HK-2 (cell line): ENCODE data around the gene POGZ.
"Not testable (repeated sequence)": the region's sequence is repeated elsewhere in the genome, so short reads cannot be mapped to it uniquely, and the experiment has no call there.

Source experiments
- DNase-seq: peaks from one replicate; pipeline ENCODE4 v3.0.0-alpha.2; 2018; ENCODE audit not compliant: unreplicated experiment

Gene POGZ

DNA sequence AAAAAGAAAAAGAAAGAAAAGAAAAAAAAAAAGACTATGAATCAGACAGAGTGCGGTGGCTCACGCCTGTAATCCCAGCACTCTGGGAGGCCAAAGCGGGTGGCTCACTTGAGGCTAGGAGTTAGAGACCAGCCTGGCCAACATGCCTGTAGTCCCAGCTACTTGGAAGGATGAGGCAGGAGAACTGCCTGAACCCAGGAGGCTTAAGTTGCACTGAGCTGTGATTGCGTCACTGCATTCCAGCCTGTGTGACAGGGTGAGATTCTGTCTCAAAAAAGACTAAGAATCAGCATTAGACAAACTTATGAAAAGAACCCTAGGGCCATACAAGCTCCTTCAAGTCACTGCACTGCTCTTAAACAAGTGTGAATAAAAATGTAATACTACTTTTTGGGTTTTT lies 43.1 kb downstream of the POGZ start:
- no peak for DNase-seq

DNA sequence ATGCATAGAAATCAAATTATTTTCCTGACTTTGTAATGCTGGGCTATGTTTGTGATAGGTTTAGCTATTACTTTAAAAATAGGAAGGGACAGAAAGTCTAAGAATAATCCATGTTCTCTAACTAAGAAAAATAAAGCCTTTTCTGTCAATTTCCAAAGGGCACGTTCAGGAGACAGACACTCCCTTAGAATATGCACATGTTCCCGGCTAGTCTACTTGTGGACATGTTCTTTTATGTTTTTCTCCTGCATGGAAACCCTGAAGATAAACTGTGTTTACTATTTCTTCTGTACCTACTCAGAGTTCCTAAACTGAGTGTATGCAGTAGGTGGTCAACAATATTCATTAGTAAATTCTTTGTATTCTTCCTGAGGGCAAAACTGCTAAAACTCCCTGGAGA lies 47.4 kb downstream of the POGZ start:
- DNase-seq, result no peak

DNA sequence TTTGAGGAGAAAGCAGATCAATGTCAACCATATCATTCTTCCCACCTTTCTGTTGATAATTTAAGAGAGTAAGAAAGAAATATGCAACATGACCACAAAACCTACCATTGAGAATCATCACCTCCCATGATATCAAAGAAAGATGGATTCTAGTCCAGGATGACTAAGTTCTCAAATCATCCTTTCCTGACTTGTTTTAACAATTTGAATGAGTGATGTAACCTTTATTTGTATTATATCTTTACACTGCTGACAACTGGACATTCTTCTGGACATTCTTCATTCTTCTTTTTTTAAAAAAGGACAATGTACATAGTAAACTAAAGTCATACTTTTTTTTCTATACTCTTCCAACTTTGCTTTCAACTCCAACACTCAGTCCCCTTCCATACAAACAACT lies 50.4 kb downstream of the POGZ start:
- DNase-seq, result no peak

- no peak for DNase-seq
Measured at GRCh38 chr1:151407304-151407703, 52.0 kb downstream of the POGZ start.

- DNase-seq, result no peak
Measured at GRCh38 chr1:151406176-151406575, 53.1 kb downstream of the POGZ start.

DNA sequence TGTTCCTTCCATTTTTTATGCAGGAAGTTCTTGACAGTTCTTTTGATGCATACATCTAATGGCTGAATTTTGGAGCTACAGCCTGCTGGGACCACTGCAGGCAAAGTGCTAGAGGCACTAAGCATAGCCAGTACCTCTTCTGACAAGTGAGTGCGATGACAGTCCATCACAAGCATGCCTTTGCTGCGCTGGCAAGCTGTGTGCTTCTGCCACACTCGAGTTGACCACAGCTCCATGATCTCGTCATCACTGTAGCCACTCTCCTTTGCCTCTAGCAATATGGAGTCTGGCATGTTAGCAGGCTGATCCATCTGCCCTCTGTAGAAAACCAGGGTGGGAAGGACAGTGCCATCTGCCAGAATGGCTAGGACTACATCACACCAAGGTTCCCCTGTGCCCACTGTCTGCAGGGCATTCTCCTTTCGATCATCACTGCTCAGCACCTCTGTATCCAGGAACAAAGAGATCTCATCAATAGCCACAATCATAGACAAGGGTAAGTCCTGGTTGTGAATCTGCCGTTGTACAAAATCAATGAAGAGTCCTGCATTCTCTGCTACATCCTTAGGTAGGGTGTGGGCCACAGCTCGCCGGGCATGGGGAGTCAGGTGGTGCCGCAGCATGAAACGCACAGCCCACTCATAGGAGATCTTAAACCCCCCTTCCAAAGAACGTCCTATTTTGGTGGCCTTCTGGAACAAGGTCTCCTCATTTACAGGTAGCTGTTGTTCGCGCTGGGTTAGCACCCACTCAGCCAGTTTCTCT lies 53.9 kb downstream of the POGZ start:
- no peak for DNase-seq

GRCh38 chr1:151403612-151404011 lies 55.7 kb downstream of the POGZ start:
- DNase-seq, result no peak

GRCh38 chr1:151402764-151403163 lies 56.5 kb downstream of the POGZ start:
- no peak for DNase-seq

GRCh38 chr1:151401860-151402259 lies 57.4 kb downstream of the POGZ start:
- DNase-seq, result no peak

DNA sequence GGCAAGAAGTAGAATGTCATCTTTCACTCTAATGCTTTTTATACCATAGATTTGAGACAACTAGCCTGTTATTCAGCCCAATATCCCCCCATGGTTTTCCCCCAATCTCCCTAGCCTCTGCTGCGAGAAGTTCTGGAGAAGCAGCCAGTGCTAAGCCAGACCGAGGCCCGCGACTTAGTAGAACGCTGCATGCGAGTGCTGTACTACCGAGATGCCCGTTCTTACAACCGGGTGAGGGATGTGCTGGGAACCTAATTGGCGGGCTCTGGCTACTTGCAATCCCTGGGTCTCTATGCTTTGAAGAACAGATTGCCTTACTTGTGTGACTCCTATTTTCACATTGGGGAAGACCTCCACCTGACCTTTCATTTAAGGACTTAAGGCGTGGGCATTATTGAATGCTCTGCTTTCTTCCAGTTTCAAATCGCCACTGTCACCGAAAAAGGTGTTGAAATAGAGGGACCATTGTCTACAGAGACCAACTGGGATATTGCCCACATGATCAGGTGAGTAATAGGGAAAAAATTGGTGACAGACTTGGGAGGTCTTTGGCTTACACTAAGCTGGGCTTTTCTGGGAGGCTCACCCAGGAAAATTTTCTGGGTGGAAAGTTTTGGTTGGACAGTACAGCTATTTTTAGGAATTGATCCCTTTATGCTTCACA lies 58.0 kb downstream of the POGZ start:
- DNase-seq, result no peak

- DNase-seq, result peak; percentile 71
Measured at GRCh38 chr1:151399324-151400171, 59.7 kb downstream of the POGZ start, which contains the start of gene PSMB4. PSMB4 (plus strand) TSS chr1:151399573; CDS start chr1:151399588, 15 bp downstream.

DNA sequence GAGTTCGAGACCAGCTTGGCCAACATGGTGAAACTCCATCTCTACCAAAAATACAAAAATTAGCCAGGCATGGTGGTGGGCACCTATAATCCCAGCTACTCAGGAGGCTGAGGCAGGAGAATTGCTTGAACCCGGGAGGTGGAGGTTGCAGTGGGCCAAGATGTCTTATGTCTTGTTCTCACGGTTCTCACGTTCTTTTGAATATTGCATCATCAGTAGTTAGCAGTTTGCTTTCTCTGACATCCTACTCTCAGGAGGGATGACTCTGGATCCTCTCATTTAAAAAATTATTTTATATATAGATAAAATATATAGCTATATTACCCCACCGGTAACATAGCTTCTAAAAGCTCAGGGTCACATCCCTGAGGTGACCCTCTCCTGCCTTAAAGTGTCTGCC lies 63.0 kb downstream of the POGZ start:
- not testable (repeated sequence) for DNase-seq

DNA sequence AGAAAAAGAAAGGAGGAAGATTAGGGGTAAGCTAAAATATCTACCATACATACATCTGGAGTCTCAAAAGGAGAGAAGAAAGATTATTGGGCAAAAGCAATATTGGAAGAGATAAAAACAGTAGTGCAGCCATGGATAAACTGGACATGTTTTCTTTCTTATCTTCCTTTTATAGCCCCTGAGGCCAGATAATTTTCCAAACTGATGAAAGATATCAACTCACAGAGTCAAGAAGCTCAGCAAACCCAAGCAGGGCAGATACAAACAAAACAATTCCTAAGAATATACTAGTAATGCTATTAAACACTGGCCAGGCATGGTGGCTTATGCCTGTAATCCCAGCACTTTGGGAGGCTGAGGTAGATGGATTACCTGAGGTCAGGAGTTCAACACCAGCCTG lies 65.7 kb downstream of the POGZ start:
- DNase-seq, result no peak

GRCh38 chr1:151391079-151391563 lies 68.2 kb downstream of the POGZ start:
- DNase-seq, result no peak

DNA sequence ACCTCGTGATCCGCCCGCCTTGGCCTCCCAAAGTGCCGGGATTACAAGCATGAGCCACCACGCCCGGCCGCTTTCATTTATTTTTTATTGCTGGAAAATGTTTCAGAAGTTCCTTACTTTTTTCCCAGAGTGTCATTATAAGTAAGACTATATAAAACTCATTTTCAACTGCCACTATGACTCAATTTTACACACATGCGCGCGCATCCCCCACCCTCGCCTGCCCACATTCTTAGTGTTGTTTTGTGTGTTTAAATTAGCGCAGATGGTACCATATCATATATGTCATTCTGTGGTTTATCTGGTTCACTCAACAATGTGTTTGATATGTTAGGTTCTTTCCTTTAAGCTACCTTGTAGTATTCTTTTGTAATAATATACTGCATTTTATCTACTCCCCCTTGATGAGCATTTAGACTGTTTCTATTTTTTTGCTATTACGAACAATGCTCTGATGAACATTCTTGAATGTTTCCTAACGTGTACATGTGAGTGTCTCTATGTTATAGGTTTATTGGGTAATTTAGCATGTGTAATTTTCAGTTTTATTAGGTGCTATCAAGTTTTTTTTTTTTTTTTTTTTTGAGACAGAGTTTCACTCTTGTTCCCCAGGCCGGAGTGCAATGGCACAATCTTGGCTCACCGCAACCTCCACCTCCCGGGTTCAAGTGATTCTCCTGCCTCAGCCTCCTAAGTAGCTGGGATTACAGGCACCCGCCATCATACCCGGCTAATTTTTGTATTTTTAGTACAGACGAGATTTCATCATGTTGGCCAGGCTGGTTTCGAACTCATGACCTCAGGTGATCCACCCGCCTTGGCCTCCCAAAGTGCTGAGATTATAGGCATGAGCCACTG lies 68.8 kb downstream of the POGZ start:
- not testable (repeated sequence) for DNase-seq

GRCh38 chr1:151386002-151386401 lies 73.3 kb downstream of the POGZ start:
- DNase-seq, result no peak

DNA sequence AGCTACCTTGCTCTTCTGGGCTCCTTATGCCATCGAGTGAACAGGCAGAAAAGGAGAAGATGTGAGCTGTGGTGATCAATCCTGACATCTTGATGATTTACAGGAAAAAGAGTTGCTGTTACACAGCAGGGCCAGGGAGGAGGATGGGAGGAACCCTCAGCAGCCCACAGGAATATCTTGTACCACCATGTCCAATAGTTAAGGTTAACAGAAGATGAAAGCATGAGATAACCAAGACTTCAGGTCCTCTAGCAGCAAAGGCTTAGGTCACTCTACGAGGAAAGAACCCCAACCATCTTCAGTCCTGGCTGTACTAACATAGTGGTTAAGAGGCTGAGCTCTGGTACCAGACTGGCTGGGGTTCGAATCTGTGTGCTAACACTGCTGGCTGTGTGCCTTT lies 74.7 kb downstream of the POGZ start:
- DNase-seq, result no peak

- no peak for DNase-seq
Measured at GRCh38 chr1:151377150-151377884, 82.0 kb downstream of the POGZ start.

DNA sequence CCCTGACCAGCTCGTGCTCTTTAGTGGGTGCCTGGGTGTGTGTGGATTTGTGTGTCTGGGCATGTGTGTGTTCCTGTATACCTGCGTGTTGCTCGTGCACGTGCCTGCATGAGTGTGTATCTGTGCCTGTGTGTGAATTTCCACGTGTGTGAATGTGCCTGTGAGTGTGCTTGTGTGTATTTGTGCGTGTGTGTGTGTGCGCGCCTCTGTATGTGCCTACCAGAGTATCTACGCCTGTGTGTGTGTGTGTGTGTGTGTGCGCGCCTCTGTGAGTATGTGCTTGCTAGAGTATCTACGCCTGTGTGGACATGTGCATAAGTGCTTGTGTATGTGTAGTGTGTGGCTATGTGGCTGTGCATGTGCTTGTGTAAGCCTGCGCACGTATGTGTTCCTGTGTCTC lies 86.1 kb downstream of the POGZ start:
- DNase-seq, result no peak

GRCh38 chr1:151372058-151372934 lies 87.0 kb downstream of the POGZ start, which contains the start of gene SELENBP1:
SELENBP1 (minus strand) TSS chr1:151372705; CDS start chr1:151372641, 64 bp downstream.
- peak; percentile 65 for DNase-seq
